HEK293T (cell line): Measurements from ENCODE around the gene GRK4.

Experiments used
- CTCF ChIA-PET: fragments of 350-600 bp; formaldehyde crosslinking; extraction: SDS; loops from one replicate; lab custom pipeline; 2021; ENCODE audit warnings: antibody characterized with exemption, inconsistent platforms; lab: Yijun Ruan, JAX
- POLR2A ChIA-PET: fragments of 350-600 bp; formaldehyde crosslinking; extraction: SDS; loops from one replicate; lab custom pipeline; 2020; ENCODE audit warnings: antibody characterized with exemption, inconsistent platforms; lab: Yijun Ruan, JAX
- DNase-seq: peaks from one replicate; pipeline ENCODE4 v3.0.0; 2012; ENCODE audit warnings: mixed read lengths; ENCODE audit errors: extremely low spot score
- ARNT ChIP-seq: fragments of 450-650 bp; IDR thresholded peaks from 2 replicates; pipeline ENCODE4 v1.6.1; 2017; ENCODE audit warnings: mild to moderate bottlenecking
- BHLHE40 ChIP-seq: fragments of 450-650 bp; IDR thresholded peaks from 2 replicates; pipeline ENCODE4 v1.6.1; 2016; ENCODE audit warnings: mild to moderate bottlenecking, moderate library complexity, borderline replicate concordance
- CTBP1 ChIP-seq: fragments of 450-650 bp; IDR thresholded peaks from 2 replicates; pipeline ENCODE4 v1.6.1; 2016; ENCODE audit warnings: borderline replicate concordance
- ELF4 ChIP-seq: fragments of 450-650 bp; IDR thresholded peaks from 2 replicates; pipeline ENCODE4 v1.6.1; 2017; ENCODE audit warnings: antibody characterized with exemption
- FOXA1 ChIP-seq: fragments of 450-650 bp; IDR thresholded peaks from 2 replicates; pipeline ENCODE4 v1.6.1; 2016; ENCODE audit warnings: mild to moderate bottlenecking
- FOXK2 ChIP-seq: fragments of 450-650 bp; IDR thresholded peaks from 2 replicates; pipeline ENCODE4 v1.6.1; 2016; ENCODE audit warnings: mild to moderate bottlenecking
- FOXM1 ChIP-seq: fragments of 450-650 bp; IDR thresholded peaks from 2 replicates; pipeline ENCODE4 v1.6.1; 2017; ENCODE audit warnings: mild to moderate bottlenecking, borderline replicate concordance
- HDGF ChIP-seq: fragments of 450-650 bp; IDR thresholded peaks from 2 replicates; pipeline ENCODE4 v1.6.1; 2017; ENCODE audit warnings: antibody characterized with exemption, borderline replicate concordance
- L3MBTL2 ChIP-seq: fragments of 450-650 bp; conservative IDR thresholded peaks from 2 replicates; pipeline ENCODE4 v1.6.1; 2016; ENCODE audit warnings: mild to moderate bottlenecking
- LEF1 ChIP-seq: fragments of 450-650 bp; IDR thresholded peaks from 2 replicates; pipeline ENCODE4 v1.6.1; 2017; ENCODE audit warnings: mild to moderate bottlenecking, borderline replicate concordance
- NFRKB ChIP-seq: fragments of 450-650 bp; IDR thresholded peaks from 2 replicates; pipeline ENCODE4 v1.6.1; 2016; ENCODE audit warnings: mild to moderate bottlenecking, moderate library complexity
- SP1 ChIP-seq: fragments of 450-650 bp; IDR thresholded peaks from 2 replicates; pipeline ENCODE4 v1.6.1; 2017
- SUZ12 ChIP-seq: fragments of 450-650 bp; IDR thresholded peaks from 2 replicates; pipeline ENCODE4 v1.6.1; 2016; ENCODE audit warnings: mild to moderate bottlenecking
- TARDBP ChIP-seq: fragments of 450-650 bp; IDR thresholded peaks from 2 replicates; pipeline ENCODE4 v1.6.1; 2016
- ZNF384 ChIP-seq: fragments of 450-650 bp; IDR thresholded peaks from 2 replicates; pipeline ENCODE4 v1.6.1; 2016
- TF ChIP-seq, protein P1 (sequence below): fragments of 450-650 bp; IDR thresholded peaks from 2 replicates; pipeline ENCODE4 v1.6.1; 2016

Gene GRK4

GRCh38 chr4:3025881-3026280 is 62.5 kb downstream of the GRK4 start:
- DNase-seq, result no peak
- CTCF ChIA-PET, result no interaction called here
- no peak for TF ChIP-seq NFRKB
- TF ChIP-seq, protein P1, sequence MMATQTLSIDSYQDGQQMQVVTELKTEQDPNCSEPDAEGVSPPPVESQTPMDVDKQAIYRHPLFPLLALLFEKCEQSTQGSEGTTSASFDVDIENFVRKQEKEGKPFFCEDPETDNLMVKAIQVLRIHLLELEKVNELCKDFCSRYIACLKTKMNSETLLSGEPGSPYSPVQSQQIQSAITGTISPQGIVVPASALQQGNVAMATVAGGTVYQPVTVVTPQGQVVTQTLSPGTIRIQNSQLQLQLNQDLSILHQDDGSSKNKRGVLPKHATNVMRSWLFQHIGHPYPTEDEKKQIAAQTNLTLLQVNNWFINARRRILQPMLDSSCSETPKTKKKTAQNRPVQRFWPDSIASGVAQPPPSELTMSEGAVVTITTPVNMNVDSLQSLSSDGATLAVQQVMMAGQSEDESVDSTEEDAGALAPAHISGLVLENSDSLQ, result no peak
- no peak for TF ChIP-seq BHLHE40
- TF ChIP-seq FOXA1, result no peak
- TF ChIP-seq ZNF384, result no peak
- TF ChIP-seq FOXK2, result no peak
- no peak for TF ChIP-seq FOXM1
- no peak for TF ChIP-seq LEF1
- no peak for TF ChIP-seq SUZ12
- no peak for TF ChIP-seq HDGF
- TF ChIP-seq ARNT, result no peak
- no peak for TF ChIP-seq ELF4
- POLR2A ChIA-PET, result no interaction called here

DNA sequence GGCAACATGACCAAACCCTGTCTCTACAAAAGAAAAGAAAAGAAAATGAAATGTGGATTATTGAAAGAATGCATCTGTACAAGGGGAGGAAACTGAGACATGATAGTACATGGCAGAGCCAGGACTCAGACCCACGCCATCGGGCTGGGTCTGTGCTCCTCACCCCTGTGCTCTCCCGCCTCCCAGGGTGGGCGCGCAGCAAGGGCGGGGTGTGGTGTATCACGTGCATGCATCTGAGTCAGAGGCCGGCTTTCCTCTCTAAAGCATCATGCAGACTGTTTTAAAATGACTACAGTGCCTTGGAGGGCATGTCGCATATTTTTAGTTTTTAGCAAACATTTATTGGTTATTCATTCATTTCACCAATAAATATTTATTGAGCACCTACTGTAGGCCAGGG is 63.2 kb downstream of the GRK4 start:
- TF ChIP-seq LEF1, result no peak
- no peak for TF ChIP-seq SP1
- TF ChIP-seq ELF4, result no peak
- TF ChIP-seq ZNF384, result no peak
- no peak for TF ChIP-seq HDGF
- TF ChIP-seq SUZ12, result no peak
- no peak for TF ChIP-seq NFRKB
- TF ChIP-seq TARDBP, result no peak
- TF ChIP-seq CTBP1, result no peak
- no peak for TF ChIP-seq ARNT
- TF ChIP-seq, protein P1, result no peak
- TF ChIP-seq FOXK2, result no peak
- TF ChIP-seq L3MBTL2, result no peak
- TF ChIP-seq FOXM1, result no peak
- ChIA-PET CTCF (no interaction called here), POLR2A (no interaction called here)
- DNase-seq, result no peak

DNA sequence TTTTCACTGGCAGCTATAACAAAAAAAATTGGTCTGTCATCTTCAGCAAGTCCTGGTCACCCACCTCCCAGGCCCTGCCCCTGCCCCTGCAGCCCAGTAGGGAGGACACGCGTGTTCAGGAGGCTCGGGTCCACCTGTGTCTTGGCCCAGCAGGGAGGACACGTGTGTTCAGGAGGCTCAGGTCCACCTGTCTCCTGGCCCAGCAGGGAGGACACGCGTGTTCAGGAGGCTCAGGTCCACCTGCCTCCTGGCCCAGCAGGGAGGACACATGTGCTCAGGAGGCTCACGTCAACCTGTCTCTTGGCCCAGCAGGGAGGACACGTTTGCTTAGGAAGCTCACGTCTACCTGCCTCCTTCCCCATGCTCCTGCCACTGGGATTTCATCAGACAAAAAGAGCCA is 66.1 kb downstream of the GRK4 start:
- TF ChIP-seq ZNF384 (no peak), FOXK2 (no peak), NFRKB (no peak), BHLHE40 (no peak), SUZ12 (no peak), ARNT (no peak), ELF4 (no peak), L3MBTL2 (no peak), LEF1 (no peak), FOXM1 (no peak), TARDBP (no peak), CTBP1 (no peak), HDGF (no peak), SP1 (no peak), FOXA1 (no peak)
- TF ChIP-seq, protein P1, result no peak
- CTCF ChIA-PET, result no interaction called here
- DNase-seq, result no peak
- POLR2A ChIA-PET, result no interaction called here

DNA sequence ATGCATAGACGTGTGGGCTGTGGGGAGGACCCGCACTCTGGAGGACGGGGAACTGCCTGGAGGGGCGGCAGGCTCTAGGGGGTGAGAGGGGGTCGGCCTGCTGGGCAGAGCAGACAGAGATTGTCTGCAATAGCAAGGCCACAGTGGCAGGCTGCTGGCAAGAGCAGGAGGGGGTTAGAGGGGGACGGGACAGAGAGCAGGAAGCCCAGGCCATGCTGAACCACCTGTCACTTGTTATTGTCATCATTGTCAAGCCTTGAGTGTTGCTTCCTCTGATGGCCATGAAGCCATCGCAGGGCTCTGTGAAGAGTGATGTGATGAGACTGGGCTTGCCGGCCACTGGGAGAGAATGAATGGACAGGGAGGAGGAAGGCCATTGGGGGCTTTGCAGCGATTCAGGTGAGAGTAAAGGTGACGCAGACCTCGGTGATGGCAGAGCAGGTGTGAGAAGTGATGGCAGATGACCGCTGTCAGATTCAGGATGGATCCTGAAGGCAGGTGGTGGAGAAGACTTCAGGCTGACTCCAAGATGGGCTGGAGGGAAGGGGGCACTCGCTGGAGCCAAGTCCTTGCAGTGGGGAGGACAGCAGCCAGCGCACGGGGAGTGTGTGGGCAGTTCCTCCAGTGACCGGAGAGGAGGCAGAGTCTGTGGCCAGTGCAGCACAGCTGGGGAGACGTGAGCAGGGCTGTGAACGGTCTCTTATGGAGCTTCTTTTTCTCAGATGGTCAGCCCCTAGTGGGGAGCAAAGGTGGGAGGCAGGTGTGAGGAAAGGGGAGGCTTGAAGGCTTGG is 67.4 kb downstream of the GRK4 start:
- TF ChIP-seq ZNF384 (no peak), NFRKB (no peak), CTBP1 (no peak)
- ChIA-PET CTCF (no interaction called here), POLR2A (no interaction called here)
- DNase-seq, result no peak

DNA sequence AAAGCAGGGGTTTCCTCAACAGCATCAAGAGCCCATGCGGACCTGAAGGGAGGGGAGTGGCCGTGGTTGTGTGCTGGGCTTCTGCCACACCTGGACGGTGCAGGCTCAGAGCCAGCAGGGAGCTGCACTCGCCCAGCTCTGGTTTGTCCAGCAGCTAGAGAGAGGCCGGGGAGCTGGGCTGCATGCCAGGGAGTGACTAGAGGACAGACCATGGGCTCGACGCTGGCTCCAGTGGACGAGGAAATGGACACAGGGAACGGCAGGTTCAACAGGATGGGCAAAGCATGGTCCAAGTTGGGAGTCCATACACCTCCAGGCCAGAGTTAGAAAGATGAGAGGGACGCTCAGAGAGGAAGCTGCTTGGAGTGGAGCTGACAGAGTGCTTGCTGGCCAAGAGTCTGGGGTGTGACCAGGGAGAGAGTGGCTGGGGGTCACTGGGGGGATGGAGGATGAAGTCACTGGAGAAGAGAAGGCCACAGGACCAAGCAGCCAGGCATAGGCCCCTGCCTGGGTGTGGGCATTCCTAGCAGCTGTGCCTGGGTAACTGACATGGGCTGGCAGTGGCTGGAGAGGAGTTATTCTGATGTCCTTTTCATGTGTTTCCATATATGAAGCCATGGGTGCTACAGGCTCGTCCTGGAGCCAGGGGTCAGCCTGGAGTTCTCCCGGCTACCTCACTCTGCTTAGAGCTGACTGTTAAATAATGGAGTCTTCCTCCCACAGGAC is 68.1 kb downstream of the GRK4 start:
- ChIA-PET POLR2A (interaction anchor here (2.1 kb wide), 1 partner anchor 68 kb away, joined by 7 read pairs; the partner anchor contains the start of genes GRK4 and NOP14), CTCF (interaction anchor here (0.7 kb wide), 1 partner anchor 287 kb away, joined by 3 read pairs; no protein-coding TSS in a partner anchor)
- TF ChIP-seq HDGF, result no peak
- TF ChIP-seq ZNF384, result no peak
- TF ChIP-seq SP1, result no peak
- no peak for TF ChIP-seq ELF4
- TF ChIP-seq SUZ12, result no peak
- TF ChIP-seq NFRKB, result no peak
- TF ChIP-seq ARNT, result no peak
- TF ChIP-seq, protein P1, result no peak
- TF ChIP-seq L3MBTL2, result no peak
- no peak for DNase-seq

- no peak for DNase-seq
- POLR2A ChIA-PET, result no interaction called here
- TF ChIP-seq HDGF, result no peak
- TF ChIP-seq TARDBP, result no peak
- TF ChIP-seq CTBP1, result no peak
- TF ChIP-seq FOXA1, result no peak
- TF ChIP-seq, protein P1, result no peak
- TF ChIP-seq SP1, result no peak
- TF ChIP-seq BHLHE40, result no peak
- no peak for TF ChIP-seq ELF4
- no peak for TF ChIP-seq NFRKB
- no peak for TF ChIP-seq LEF1
- TF ChIP-seq ZNF384, result no peak
- no peak for TF ChIP-seq ARNT
- TF ChIP-seq FOXK2, result no peak
- TF ChIP-seq FOXM1, result no peak
- no peak for TF ChIP-seq L3MBTL2
- no peak for TF ChIP-seq SUZ12
- CTCF ChIA-PET, result no interaction called here
Observed at GRCh38 chr4:3034231-3034630, 70.9 kb downstream of the GRK4 start.
